Superior temporal gyrus (tissue), 1 donor: ENCODE data around the gene ZCCHC14.

Source experiments
- DNase-seq: peaks from one replicate; pipeline ENCODE4 v3.0.0-alpha.2; 2016; ENCODE audit errors: extremely low spot score

Gene ZCCHC14

GRCh38 chr16:87457709-87458423, 35.0 kb downstream of the ZCCHC14 start:
- DNase-seq, result no peak

DNA sequence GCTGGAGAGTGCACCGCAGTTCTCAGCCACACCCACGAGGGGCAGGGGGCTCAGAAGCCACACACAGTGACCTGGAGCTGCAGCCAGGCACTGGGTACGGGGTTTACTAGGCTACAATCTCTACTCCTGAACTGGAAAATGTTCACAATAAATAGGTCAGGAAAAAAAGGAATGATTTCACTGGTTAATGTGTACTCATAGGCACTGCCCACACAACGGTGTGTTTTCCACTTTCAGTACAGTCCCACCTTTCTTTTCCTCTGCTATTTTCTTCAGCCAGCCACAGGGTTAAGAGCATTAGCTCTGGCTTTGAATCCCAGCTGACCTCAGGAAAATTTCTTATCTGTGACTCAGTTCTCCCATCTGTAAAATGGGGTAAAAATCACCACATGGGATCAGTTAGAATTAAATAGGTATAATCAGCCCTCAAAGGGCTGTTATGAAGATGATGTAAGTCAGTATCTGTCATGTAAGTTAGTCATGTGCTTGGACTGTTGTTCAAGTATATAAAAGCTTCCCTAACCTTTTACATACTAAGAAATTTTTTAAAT, 35.7 kb downstream of the ZCCHC14 start:
- no peak for DNase-seq

DNA sequence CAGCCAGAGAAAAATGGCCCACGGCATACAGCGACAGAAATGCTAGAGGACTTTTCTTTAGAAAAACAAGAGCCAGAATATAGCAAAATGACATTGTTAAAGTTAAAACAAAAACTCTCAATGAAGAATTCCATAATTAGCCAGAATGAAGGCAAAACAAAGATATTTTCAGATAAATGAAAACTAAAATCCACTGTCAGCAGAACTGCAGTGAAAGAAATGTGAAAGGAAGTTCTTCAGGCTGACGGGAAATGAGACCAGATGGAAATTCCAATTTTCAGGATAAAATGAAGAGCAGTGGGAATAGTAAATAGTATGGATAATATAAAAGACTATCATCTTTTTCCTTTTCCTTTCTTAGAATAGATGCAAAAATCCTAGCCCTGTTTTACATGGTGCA, 38.4 kb downstream of the ZCCHC14 start:
- peak; percentile 7 for DNase-seq

GRCh38 chr16:87453326-87453725, 39.5 kb downstream of the ZCCHC14 start:
- no peak for DNase-seq

DNA sequence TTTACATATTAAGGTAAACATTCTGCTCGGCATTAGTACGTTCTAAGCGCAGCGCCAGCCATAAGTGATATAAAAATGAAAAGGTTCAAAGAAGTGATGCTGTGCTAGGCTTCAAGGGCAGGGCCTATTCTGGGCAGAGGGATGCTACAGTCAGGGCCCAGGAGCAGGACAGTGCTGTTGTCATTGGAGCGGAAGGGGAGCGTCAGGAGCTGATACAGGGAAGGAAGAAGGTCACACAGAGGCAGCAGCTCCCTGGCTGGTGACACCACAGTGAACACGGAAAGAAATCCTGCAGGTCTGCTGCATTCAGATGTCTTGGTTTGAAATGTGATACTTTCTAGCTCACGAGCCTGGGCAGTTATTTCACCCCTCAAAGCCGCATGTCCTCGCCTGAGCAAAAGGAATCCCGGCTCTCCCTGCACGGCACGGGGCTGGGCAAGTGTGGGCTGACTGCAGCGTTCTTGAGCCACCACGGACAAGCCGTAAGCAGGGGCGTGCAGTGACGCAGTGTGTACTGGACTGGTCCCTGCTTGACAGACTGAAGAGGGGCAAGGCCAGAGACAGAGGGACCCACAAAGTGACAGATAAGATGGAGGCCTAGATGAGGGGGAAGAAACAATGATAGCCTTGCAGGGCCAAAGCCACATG, 41.1 kb downstream of the ZCCHC14 start:
- DNase-seq, result no peak

DNA sequence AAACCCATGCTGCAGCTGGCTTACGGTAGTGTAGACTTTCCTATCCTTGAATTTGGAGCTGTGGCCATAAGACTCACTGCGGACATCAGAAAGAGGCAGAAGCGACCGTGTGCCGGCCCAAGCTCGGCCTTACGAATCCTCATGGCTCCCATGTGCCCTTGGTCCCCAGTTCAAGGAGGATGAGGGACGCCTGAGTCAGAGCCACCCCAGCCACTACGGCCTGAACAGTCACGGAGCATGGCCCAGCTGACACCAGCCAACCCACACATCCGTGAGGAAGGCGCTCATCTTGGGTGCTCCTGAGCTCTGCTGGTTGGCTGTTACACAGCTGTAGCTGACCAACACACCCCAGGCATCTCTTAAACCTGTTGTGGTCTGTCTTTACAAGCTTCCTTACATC, 44.0 kb downstream of the ZCCHC14 start:
- DNase-seq, result no peak

- no peak for DNase-seq
Observed at GRCh38 chr16:87447323-87447722, 45.5 kb downstream of the ZCCHC14 start.

- no peak for DNase-seq
Observed at GRCh38 chr16:87446479-87446878, 46.3 kb downstream of the ZCCHC14 start.

DNA sequence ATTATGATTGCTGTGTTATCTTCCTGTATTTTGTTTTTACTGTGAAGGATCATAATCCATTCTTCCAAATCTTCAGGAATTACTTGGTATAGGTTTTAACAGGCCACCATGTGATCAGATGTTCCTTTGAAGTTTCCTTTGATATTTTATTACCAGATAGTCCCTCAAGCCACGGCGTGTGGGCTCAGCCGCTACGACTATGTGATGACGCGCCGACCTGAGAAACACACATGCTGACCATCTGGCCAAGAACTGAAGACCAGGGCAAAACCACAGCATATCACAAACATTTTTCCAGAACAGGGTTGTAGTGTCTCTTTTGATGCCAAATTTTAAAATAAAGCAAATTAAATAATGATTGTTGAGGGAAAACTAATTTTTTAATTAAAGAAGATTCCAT, 47.3 kb downstream of the ZCCHC14 start:
- no peak for DNase-seq

GRCh38 chr16:87443964-87444363, 48.9 kb downstream of the ZCCHC14 start:
- no peak for DNase-seq

DNA sequence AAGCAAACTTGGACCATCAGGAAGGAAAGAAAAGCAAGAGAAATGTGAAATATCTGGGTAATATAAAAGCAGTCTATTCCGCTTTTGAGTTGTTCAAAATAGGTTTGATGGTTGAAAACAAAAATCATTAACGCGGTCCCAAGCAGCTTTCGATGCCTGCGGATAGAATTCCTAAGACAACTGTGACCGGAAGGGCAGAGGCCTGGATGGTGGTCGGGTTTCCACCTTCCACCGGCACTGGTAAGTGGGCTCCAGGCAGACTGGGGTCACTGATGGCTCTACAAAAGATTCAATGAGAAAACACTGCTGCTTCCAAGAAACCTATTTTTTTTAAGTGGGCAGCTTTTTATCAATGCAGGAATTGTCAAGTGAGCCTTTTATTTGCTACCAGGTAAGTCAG, 49.8 kb downstream of the ZCCHC14 start:
- DNase-seq, result no peak

GRCh38 chr16:87442581-87442966, 50.2 kb downstream of the ZCCHC14 start:
- DNase-seq, result no peak

GRCh38 chr16:87441886-87442580, 50.8 kb downstream of the ZCCHC14 start:
- DNase-seq, result no peak

DNA sequence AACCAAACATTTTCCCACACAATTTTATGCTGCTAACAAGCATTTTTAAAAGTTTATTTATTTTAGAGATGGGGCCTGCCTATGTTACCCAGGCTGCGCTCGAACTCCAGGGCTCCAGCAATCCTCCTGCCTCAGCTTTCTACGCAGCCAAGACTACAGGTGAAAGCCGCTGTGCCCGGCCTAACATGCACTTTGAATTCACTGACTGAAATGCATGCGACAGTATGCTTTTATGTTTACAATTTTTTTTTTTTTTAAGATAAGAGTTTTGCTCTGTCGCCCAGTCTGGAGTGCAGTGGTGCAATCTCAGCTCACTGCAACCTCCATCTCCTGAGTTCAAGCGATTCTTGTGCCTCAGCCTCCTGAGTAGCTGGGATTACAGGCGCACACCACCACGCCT, 52.9 kb downstream of the ZCCHC14 start:
- no peak for DNase-seq

DNA sequence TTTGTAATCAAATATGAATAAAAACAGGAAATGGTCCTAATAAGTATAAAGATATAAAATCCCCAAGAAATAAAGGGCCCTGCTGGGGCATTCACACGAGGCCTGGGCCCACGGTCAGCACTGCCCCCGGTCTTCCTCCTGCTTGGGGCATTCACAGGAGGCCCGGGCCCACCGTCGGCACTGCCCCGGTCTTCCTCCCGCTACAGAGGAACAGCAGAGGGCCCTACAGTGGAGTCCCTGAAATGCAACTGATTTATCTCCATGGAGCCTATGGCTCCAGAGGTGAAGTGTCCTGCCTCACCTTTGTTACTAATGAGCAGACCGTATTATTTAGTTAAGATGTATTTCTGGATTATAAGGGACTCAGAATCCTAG, 54.2 kb downstream of the ZCCHC14 start:
- DNase-seq, result no peak

- no peak for DNase-seq
Observed at GRCh38 chr16:87437911-87438610, 54.8 kb downstream of the ZCCHC14 start.

DNA sequence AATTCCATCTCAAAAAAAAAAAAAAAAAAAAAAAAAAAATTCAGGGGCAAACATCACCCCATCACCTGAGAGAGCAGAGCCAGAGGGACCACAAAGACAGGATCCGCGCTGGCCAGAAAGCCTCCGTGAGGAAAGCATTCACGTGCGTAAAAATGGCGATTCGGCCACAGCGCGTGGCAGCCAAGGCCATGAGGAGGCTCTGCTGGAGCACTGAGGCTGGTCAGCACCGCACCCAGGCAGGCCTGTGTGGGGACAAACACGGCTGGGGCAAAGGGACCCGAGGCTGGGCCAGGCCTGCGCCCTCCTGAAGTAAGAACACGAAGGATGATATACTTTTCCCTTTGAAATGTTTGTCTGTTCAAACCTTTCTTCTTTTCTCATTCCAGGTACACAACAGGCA, 55.5 kb downstream of the ZCCHC14 start:
- no peak for DNase-seq

DNA sequence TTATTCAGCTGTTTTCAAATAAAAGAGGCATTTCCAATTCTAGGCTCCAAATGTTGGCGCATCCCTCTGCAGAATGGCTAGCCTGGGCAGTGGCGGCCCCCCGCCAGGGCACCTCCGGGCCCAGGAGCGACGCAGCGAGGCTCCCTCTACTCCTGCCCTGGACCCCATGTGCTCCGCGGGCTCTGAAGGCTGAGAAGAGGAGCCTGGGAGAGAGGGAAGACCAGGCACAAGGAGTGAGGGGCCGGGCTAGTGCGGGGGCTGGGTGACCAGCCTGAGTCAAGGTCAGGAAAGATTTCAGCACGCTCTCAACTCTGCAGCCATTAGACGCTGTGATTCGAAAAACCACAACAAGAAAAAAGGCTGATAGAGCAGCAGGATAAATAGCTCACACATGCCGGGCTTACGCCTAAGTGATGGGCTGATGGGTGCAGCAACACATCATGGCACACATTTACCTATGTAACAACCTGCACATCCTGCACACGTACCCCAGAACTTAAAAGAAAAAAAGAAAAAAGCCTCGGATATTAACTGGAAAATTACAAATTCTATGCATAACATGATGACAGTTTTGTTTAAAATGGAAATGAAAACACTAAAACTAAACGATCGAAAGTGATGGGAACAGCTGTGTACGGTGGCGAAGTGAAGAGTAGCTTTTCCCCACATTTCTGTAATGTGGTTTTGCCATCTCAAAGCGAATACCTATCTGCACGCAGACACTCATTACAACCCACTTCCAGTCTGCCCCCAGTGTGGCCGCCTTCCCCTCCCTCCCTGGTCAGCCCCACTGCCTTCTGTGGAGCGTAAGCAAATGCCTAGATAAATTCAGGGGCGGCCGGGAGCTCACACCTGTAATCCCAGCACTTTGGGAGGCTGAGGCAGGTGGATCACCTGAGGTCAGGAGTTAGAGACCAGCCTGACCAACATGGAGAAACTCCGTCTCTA, 56.3 kb downstream of the ZCCHC14 start:
- no peak for DNase-seq

DNA sequence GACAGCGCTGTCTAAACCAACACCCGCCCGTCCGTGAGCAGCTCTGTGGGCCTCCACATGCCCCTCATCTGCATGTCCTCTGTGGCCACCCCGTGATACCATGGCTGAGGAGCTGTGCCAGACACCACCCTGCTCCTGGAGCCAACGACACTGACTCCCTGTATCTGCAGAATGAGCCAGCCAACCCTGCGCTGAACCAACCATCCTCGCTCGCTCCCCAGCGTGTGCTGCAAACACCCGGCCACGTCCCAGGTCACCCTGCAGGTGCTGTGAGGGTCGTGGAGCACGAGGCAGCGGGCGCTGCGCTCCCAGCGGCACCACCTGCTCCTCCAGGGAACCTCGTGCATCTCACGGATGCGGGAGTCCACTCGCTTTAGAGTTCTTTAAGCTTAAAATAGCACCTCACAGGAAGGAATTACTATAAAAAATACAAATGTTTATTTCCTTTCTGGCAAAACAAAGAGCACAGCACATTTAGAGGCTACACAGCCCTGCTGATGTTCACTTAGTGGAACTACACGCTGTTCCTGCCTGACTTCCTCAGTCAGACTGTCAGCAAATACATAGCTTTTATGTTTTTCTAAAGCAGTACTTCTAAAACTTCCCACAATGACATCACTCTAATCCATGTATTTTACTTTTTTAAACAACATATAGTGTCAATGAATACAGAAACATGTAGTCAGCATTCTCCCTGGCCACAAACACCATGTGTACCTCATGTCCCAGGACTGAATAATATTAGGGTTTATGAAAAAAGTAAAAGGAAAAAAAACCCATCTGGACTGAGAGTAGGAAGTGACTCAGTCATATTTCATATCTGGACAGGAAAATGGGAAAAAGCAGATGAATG, 57.2 kb downstream of the ZCCHC14 start:
- no peak for DNase-seq

DNA sequence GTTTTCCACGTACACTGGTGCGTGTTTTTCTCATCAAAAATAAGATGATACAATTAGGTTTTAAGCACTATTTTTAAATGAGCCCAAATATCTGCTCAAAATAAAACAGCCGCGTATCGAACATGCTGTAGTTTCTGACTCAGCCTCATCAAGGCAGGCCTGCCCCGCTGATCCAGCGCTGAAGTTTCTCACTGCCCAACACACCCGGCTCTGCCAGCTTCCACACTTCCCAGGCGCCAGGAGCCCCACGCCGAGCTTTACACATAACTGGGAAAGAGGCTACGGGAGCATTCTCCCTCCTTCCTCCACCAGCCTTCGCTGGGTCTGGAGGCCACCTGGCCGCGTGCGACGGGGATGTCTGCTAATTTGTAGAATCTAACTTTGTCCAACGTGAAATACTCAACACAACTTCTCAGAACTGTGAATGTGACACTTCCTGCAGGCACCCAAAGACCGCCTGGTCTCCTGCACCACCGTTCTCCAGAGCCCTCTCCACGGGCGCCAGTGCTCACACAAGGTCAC, 58.6 kb downstream of the ZCCHC14 start:
- DNase-seq, result no peak
